Suprapubic skin (tissue), 4 donors: ENCODE measurements around the gene AFMID. TPM values are rescaled to one million over a fixed set of nuclear protein-coding genes. Genes with fewer than 3 reads are reported as not detected.

Source experiments
- DNase-seq, 2 donors: peaks; one replicate each; pipeline ENCODE4 v3.0.0-alpha.2; 2019; ENCODE audit warnings: low spot score in 2 of 2
- H3K27ac ChIP-seq: fragments of 200-600 bp; sonication (generic); one replicate; pipeline ENCODE4 v1.5.1; 2019
- H3K27me3 ChIP-seq: fragments of 200-600 bp; sonication (generic); one replicate; pipeline ENCODE4 v1.5.1; 2019
- H3K36me3 ChIP-seq: fragments of 200-600 bp; sonication (generic); one replicate; pipeline ENCODE4 v1.5.1; 2019
- H3K4me1 ChIP-seq: fragments of 200-600 bp; sonication (generic); one replicate; pipeline ENCODE4 v1.5.1; 2019
- H3K4me3 ChIP-seq: fragments of 200-600 bp; sonication (generic); one replicate; pipeline ENCODE4 v1.5.1; 2019; ENCODE audit warnings: mild to moderate bottlenecking
- H3K9me3 ChIP-seq: fragments of 200-600 bp; sonication (generic); one replicate; pipeline ENCODE4 v1.5.1; 2019
- CTCF ChIP-seq, 2 donors: fragments of 200-600 bp in 1 of 2; fragments of 450-650 bp in 1 of 2; sonication (generic) in 1 of 2; IDR thresholded peaks; one replicate each; pipeline ENCODE4 v1.5.1; 2016 to 2019; ENCODE audit warnings: antibody characterized with exemption in 2 of 2, mild to moderate bottlenecking in 1 of 2, moderate library complexity in 1 of 2
- EP300 ChIP-seq: sonication (generic); formaldehyde crosslinking; IDR thresholded peaks from one replicate; pipeline ENCODE4 v1.6.1; 2017; ENCODE audit warnings: antibody characterized with exemption
- POLR2A ChIP-seq, 2 donors: fragments of 450-650 bp; IDR thresholded peaks; one replicate each; pipeline ENCODE4 v1.6.1; 2017; ENCODE audit warnings: antibody characterized with exemption in 2 of 2, mild to moderate bottlenecking in 2 of 2, moderate library complexity in 2 of 2
- POLR2AphosphoS5 ChIP-seq, 3 donors: sonication (generic); formaldehyde crosslinking; IDR thresholded peaks; one replicate each; pipeline ENCODE4 v1.6.1; 2017; ENCODE audit warnings: antibody characterized with exemption in 3 of 3
- WGBS: methylation state at CpG from one replicate; pipeline ENCODE4 v1.1.5; 2018; 5-methylcytosine and 5-hydroxymethylcytosine counted together
- total RNA-seq, 4 donors: library from RNA; depleted of rRNA; stranded (reverse); fragments of >200 nt; gene quantifications; one replicate each; pipeline ENCODE4 v1.1.0, GENCODE V29; 2016

The AFMID gene
- total RNA-seq, 4 donors from 2014 or later = 43.9 to 78.3 (median 66.1) TPM

- H3K4me1 ChIP-seq = no peaks in the 10 kb centered on the region
- H3K27ac ChIP-seq = no peak overlapping the region
- 50% methylated on average over 4 of the region's 12 CpGs for WGBS
- TF ChIP-seq EP300 = no peak
- TF ChIP-seq CTCF (IDR thresholded peaks at IDR 0.05) = no peak
- TF ChIP-seq POLR2A (IDR thresholded peaks at IDR 0.05) = no peak
- TF ChIP-seq POLR2AphosphoS5 (IDR thresholded peaks at IDR 0.05) = no peak
- H3K9me3 ChIP-seq = no peaks in the 10 kb centered on the region
- DNase-seq = no peak
- no peak overlapping the region for H3K4me3 ChIP-seq
- H3K36me3 ChIP-seq = no peaks in the 10 kb centered on the region
- H3K27me3 ChIP-seq = no peaks in the 10 kb centered on the region
These were observed 53.0 kb downstream of the AFMID start for GRCh38 chr17:78240012-78240655.

DNA sequence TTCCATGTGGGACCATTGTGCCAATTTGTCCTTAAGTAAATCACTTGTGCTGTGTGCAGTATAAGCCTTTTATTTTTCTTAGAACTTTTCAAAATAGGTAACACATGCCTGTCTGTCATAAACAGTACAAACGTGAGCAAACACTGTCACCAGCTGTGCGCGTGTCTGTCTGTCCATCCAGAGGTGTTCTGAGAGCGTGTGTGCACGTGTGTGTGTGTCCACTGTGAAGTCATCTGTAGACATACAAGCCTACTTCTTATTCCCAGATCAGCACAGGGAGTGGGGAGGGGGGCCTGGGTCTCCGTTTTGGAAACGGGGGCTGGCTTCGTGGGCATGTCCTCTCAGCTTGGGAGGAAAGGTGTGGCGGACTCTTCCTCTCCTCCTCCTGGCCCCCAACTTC, 53.7 kb downstream of the AFMID start:
- no peak for DNase-seq
- Histone ChIP-seq H3K9me3 (no peaks in the 10 kb centered on the region), H3K27ac (no peak overlapping the region), H3K36me3 (no peaks in the 10 kb centered on the region), H3K4me3 (no peak overlapping the region), H3K27me3 (no peaks in the 10 kb centered on the region), H3K4me1 (no peaks in the 10 kb centered on the region)
- TF ChIP-seq POLR2AphosphoS5 (IDR thresholded peaks at IDR 0.05) (no peak), CTCF (IDR thresholded peaks at IDR 0.05) (no peak), POLR2A (IDR thresholded peaks at IDR 0.05) (no peak), EP300 (no peak)
- WGBS = 84% methylated on average over 9 of the region's 9 CpGs

DNA sequence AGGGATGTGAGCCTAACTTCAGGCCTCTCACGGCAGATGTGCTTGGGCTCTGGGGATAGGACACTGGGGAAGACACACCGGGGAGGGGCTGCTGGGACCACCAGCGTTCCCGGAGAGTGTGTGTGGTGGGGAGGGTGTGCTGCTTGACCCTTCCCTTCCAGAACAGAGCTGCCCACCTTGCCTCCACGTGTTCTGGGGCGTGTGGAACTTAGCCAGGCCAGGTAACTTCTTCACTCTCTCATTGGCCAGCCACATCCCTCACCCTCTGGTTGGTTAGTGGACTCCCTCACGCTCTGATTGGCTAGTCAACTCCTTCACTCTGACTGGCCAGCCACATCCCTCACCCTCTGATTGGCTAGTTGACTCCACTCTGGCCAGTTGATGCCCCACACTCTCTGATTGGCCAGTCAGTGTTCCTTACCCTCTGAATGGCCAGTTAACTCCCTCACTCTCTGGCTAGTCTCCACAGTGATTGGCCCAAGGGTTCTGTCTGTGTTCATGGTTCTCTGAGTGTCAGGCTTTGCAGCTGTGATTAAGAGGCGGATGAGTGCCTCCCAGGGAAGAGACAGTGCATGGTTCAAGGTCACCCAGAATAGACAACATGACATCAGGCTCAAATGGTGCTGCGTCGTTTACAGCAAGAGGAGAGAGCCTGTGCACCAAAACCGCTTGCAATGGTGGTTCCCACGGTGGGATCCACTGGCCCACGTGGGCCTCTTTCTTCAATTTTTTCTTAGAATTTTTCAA, 54.3 kb downstream of the AFMID start:
- Histone ChIP-seq H3K4me3 (no peak overlapping the region), H3K9me3 (no peaks in the 10 kb centered on the region), H3K27me3 (no peaks in the 10 kb centered on the region), H3K36me3 (no peaks in the 10 kb centered on the region), H3K27ac (no peak overlapping the region), H3K4me1 (no peaks in the 10 kb centered on the region)
- 86% methylated on average over 13 of the region's 13 CpGs for WGBS
- TF ChIP-seq POLR2AphosphoS5 (IDR thresholded peaks at IDR 0.05) (no peak), POLR2A (IDR thresholded peaks at IDR 0.05) (no peak), EP300 (no peak), CTCF (IDR thresholded peaks at IDR 0.05) (no peak)
- no peak for DNase-seq

DNA sequence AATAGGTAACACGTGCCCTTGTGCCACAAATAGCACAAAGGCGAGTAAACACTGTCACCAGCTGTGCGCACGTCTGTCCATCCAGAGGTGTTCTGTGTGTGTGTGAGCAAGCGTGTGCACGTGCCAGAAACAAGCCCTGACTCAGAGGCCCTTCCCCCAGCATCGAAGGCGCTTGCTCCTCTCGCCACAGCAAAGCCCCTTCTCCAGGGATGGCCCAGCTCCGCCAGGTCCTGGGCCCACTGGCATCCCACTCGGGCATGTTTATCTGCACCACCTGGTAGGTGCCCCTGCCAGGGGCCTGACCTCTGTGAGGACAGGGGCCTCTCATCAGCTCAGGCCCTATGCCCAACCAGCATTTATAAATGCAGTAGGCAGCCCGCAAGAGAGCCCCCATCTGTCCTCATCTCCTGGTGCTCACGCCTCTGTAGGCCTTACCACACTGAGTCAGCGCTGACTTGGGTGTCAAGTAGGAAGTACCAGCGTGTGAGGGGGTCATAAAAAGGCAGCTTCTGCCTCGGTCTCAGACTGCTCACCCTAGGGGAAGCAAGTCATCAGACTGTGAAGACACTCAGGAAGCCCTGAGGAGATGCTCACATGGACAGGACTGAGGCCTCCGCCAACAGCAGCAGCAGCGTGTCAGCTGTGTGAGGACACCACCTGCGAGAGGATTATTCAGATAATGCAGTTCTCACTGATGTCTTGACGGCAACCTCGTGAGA, 55.0 kb downstream of the AFMID start:
- no peaks in the 10 kb centered on the region for H3K27me3 ChIP-seq
- H3K4me1 ChIP-seq = no peaks in the 10 kb centered on the region
- H3K36me3 ChIP-seq = no peaks in the 10 kb centered on the region
- no peak for TF ChIP-seq POLR2A (IDR thresholded peaks at IDR 0.05)
- no peak for TF ChIP-seq EP300
- TF ChIP-seq POLR2AphosphoS5 (IDR thresholded peaks at IDR 0.05) = no peak
- TF ChIP-seq CTCF (IDR thresholded peaks at IDR 0.05) = no peak
- no peak overlapping the region for H3K27ac ChIP-seq
- DNase-seq = no peak
- WGBS = 76% methylated on average over 17 of the region's 21 CpGs
- no peaks in the 10 kb centered on the region for H3K9me3 ChIP-seq
- no peak overlapping the region for H3K4me3 ChIP-seq

DNA sequence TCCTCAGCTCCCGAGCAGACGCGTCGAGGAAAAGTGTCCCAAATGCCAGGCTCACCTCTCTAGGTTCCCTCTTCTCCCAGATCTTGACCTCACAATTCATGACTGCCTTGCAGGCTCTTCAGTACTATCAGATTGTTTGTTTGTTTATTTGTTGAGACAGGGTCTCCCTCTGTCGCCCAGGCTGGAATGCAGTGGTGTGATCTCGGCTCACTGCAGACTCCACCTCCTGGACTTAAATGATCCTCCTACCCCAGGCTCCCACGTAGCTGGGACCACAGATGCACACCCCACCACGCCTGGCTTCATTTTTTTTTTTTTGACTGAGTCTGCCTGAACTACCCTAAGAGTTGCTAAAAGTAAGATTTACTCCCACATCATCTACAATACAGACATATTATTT, 60.1 kb downstream of the AFMID start:
- H3K4me3 ChIP-seq = no peak overlapping the region
- no peaks in the 10 kb centered on the region for H3K9me3 ChIP-seq
- no peak overlapping the region for H3K27ac ChIP-seq
- TF ChIP-seq POLR2A (IDR thresholded peaks at IDR 0.05) (no peak), POLR2AphosphoS5 (IDR thresholded peaks at IDR 0.05) (no peak), CTCF (IDR thresholded peaks at IDR 0.05) (no peak)
- H3K27me3 ChIP-seq = peaks cover 3% of the 10 kb centered on the region
- H3K4me1 ChIP-seq = peaks cover 14% of the 10 kb centered on the region
- no peak for DNase-seq
- WGBS = 77% methylated on average over 8 of the region's 8 CpGs
- no peaks in the 10 kb centered on the region for H3K36me3 ChIP-seq
